GM19372 (cell line): Measurements from ENCODE around the gene GRIA1.

Experiments
- ATAC-seq: cut with Tn5 transposase; IDR thresholded peaks from one replicate; pipeline ENCODE4 v1.9.1; 2021; ENCODE audit warnings: mild to moderate bottlenecking, low read depth, moderate library complexity; ENCODE audit not compliant: unreplicated experiment

Gene GRIA1

GRCh38 chr5:153543959-153544470, 53.5 kb downstream of the GRIA1 start:
- no peak for ATAC-seq

- no peak for ATAC-seq
These were observed 54.2 kb downstream of the GRIA1 start for GRCh38 chr5:153544706-153545105.

- no peak for ATAC-seq
These were observed 56.1 kb downstream of the GRIA1 start for GRCh38 chr5:153546566-153546965.

- ATAC-seq, result no peak
These were observed 61.1 kb downstream of the GRIA1 start for GRCh38 chr5:153551537-153552079.

- ATAC-seq, result no peak
These were observed 62.4 kb downstream of the GRIA1 start for GRCh38 chr5:153552886-153553285.

GRCh38 chr5:153555420-153556114, 65.1 kb downstream of the GRIA1 start:
- no peak for ATAC-seq

GRCh38 chr5:153558957-153559356, 68.5 kb downstream of the GRIA1 start:
- no peak for ATAC-seq

- no peak for ATAC-seq
These were observed 69.5 kb downstream of the GRIA1 start for GRCh38 chr5:153559926-153560325.

- ATAC-seq, result no peak
These were observed 71.7 kb downstream of the GRIA1 start for GRCh38 chr5:153562189-153562588.

- ATAC-seq, result no peak
These were observed 75.4 kb downstream of the GRIA1 start for GRCh38 chr5:153565822-153566221.

GRCh38 chr5:153569036-153569435, 78.6 kb downstream of the GRIA1 start:
- ATAC-seq, result no peak

- no peak for ATAC-seq
These were observed 80.7 kb downstream of the GRIA1 start for GRCh38 chr5:153571162-153571561.

- ATAC-seq, result no peak
These were observed 82.1 kb downstream of the GRIA1 start for GRCh38 chr5:153572411-153573145.

GRCh38 chr5:153573326-153574033, 83.0 kb downstream of the GRIA1 start:
- ATAC-seq, result no peak

GRCh38 chr5:153584126-153584959, 93.9 kb downstream of the GRIA1 start:
- ATAC-seq, result no peak

GRCh38 chr5:153584960-153585359, 94.5 kb downstream of the GRIA1 start:
- no peak for ATAC-seq

- no peak for ATAC-seq
These were observed 95.3 kb downstream of the GRIA1 start for GRCh38 chr5:153585622-153586277.

- ATAC-seq, result no peak
These were observed 101.6 kb downstream of the GRIA1 start for GRCh38 chr5:153592081-153592480.

GRCh38 chr5:153594785-153595184, 104.3 kb downstream of the GRIA1 start:
- no peak for ATAC-seq

- no peak for ATAC-seq
These were observed 107.6 kb downstream of the GRIA1 start for GRCh38 chr5:153598099-153598498.
